ENCODE results near the gene SEZ6L2. TPM values are rescaled to one million over a fixed set of nuclear protein-coding genes. Genes with fewer than 3 reads are reported as not detected.

The SEZ6L2 gene
- total and polyA plus RNA-seq, 2 of the 8 experiments (the other 6 are each of a cell fraction or from before 2014, with no cell fraction given), result 43.5 to 47.7 TPM

GRCh38 chr16:29943846-29944799 is 44.8 kb upstream of the SEZ6L2 start (continued):
- TF ChIP-seq RAD21 (IDR thresholded peaks at IDR 0.05 in 1 of 2, conservative IDR thresholded peaks at IDR 0.05 in 1 of 2; ENCODE audit: low read depth in 2 of 2, low read length in 2 of 2) (peak; percentile 25 to 31; a peak in 2 of 4 replicates), RBBP5 (IDR thresholded peaks at IDR 0.05; ENCODE audit: borderline replicate concordance, low read depth, low read length) (0 out of 2 replicates have a peak, but pooled peaks have one; percentile 40), SIN3A (conservative IDR thresholded peaks at IDR 0.05 in 1 of 2, IDR thresholded peaks at IDR 0.05 in 1 of 2; ENCODE audit: low read depth in 1 of 2, low read length in 2 of 2) (no peak), CHD2 (IDR thresholded peaks at IDR 0.05; ENCODE audit: low read length) (no peak), TEAD4 (IDR thresholded peaks at IDR 0.05; ENCODE audit: low read depth, low read length) (peak; percentile 82), KDM4A (IDR thresholded peaks at IDR 0.05; ENCODE audit: low read depth, low read length, severe bottlenecking) (no peak), BCL11A (IDR thresholded peaks at IDR 0.05; ENCODE audit: low read depth in 2 of 2, low read length in 2 of 2) (no peak), TAF7 (optimal IDR thresholded peaks at IDR 0.05; ENCODE audit: borderline replicate concordance, low read depth, low read length) (no peak), SP4 (IDR thresholded peaks at IDR 0.05; ENCODE audit: low read length) (no peak), CHD1 (IDR thresholded peaks at IDR 0.05; ENCODE audit: low read depth, low read length) (no peak), JUND (IDR thresholded peaks at IDR 0.05; ENCODE audit: low read length) (no peak), ZNF274 (IDR thresholded peaks at IDR 0.05; ENCODE audit: borderline replicate concordance, extremely low read depth, low read length) (no peak), TAF1 (IDR thresholded peaks at IDR 0.05; ENCODE audit: low read depth, low read length) (no peak), SIX5 (IDR thresholded peaks at IDR 0.05; ENCODE audit: low read depth, low read length) (no peak), SP2 (IDR thresholded peaks at IDR 0.05; ENCODE audit: low read length) (no peak), EP300 (IDR thresholded peaks at IDR 0.05; ENCODE audit: borderline replicate concordance in 1 of 2, low read depth in 2 of 2, low read length in 2 of 2) (no peak)
